Right lobe of liver (tissue), 6 donors: Measurements from ENCODE around the gene ZNF784. TPM values are rescaled to one million over a fixed set of nuclear protein-coding genes. Genes with fewer than 3 reads are reported as not detected.
"Not testable (repeated sequence)": the region's sequence is repeated elsewhere in the genome, so short reads cannot be mapped to it uniquely, and the experiment has no call there.

Experiments
- ATAC-seq, 4 donors: fragments of 200-7000 bp; cut with Tn5 transposase; one replicate each; pipeline ENCODE4 v1.9.1; 2020; ENCODE audit warnings: mild to moderate bottlenecking in 4 of 4, moderate library complexity in 4 of 4
- DNase-seq, 3 donors: peaks; one replicate each; pipeline ENCODE4 v3.0.0-alpha.2; 2020
- H3K27ac ChIP-seq, 3 donors: fragments of 200-600 bp; one replicate each; pipeline ENCODE4 v1.8.0; 2022
- H3K27me3 ChIP-seq, 2 donors: fragments of 200-600 bp; one replicate each; pipeline ENCODE4 v1.8.0; 2022
- H3K36me3 ChIP-seq, 4 donors: fragments of 200-600 bp; sonication (generic) in 1 of 4; one replicate each; pipeline versions ENCODE4 v1.5.1 to v1.8.0; 2017 to 2022; ENCODE audit warnings: control low read depth in 1 of 4
- H3K4me1 ChIP-seq, 4 donors: fragments of 200-600 bp; sonication (generic) in 1 of 4; one replicate each; pipeline versions ENCODE4 v1.5.1 to v1.8.0; 2017 to 2022; ENCODE audit warnings: control low read depth in 1 of 4
- H3K4me3 ChIP-seq, 3 donors: fragments of 200-600 bp; one replicate each; pipeline ENCODE4 v1.8.0; 2022
- H3K9me3 ChIP-seq, 4 donors: fragments of 200-600 bp; sonication (generic) in 1 of 4; one replicate each; pipeline versions ENCODE4 v1.5.1 to v1.8.0; 2017 to 2022; ENCODE audit warnings: control low read depth in 1 of 4
- CTCF ChIP-seq, 4 donors: fragments of 200-600 bp in 3 of 4; fragments of 450-650 bp in 1 of 4; IDR thresholded peaks; one replicate each; pipeline versions ENCODE4 v1.5.1 to v1.8.0; 2016 to 2022; ENCODE audit warnings: antibody characterized with exemption in 4 of 4, mild to moderate bottlenecking in 2 of 4
- POLR2A ChIP-seq: fragments of 450-650 bp; IDR thresholded peaks from one replicate; pipeline ENCODE4 v1.6.1; 2017; ENCODE audit warnings: antibody characterized with exemption, mild to moderate bottlenecking
- WGBS: methylation state at CpG from one replicate; pipeline ENCODE4 v1.1.6; 2018; ENCODE audit warnings: low coverage, low lambda C conversion rate; ENCODE audit not compliant: insufficient coverage; ENCODE audit errors: missing lambda C conversion rate; 5-methylcytosine and 5-hydroxymethylcytosine counted together
- intact Hi-C, 2 donors: fragments of 100-400 bp; cut with DNase I; formaldehyde crosslinking; loops; one replicate each; pipeline versions ENCODE4 v1.11.2 to v1.14.1; 2022
- total RNA-seq, 6 experiments: library from RNA; depleted of rRNA in 2 of 6; stranded (reverse); fragments of >200 nt in 2 of 6; fragmentation: NEBNext Ultra II Directional in 3 of 6; extraction: Animal tissue kit (Norgen Biotek cat#: 25700) in 3 of 6; gene quantifications; one replicate each; pipeline versions ENCODE4 v1.1.0 to v1.2.4, GENCODE V29; 2016 to 2023
- donor health status: DM: no; HTN: yes; CAD: no.
- donor health status: DM: no; HTN: no; CAD: no.
- donor health status: DM: no; HTN: no; CAD: no.
- donor health status: DM: no; HTN: yes; CAD: no.
- donor health status: DM: no; HTN: yes; CAD: no.

Gene ZNF784
- total RNA-seq, 6 experiments from 2014 or later: 2.9 to 5.5 (median 4.1) TPM

- DNase-seq: no peak
Measured at GRCh38 chr19:55578761-55579747, 45.3 kb downstream of the ZNF784 start.

DNA sequence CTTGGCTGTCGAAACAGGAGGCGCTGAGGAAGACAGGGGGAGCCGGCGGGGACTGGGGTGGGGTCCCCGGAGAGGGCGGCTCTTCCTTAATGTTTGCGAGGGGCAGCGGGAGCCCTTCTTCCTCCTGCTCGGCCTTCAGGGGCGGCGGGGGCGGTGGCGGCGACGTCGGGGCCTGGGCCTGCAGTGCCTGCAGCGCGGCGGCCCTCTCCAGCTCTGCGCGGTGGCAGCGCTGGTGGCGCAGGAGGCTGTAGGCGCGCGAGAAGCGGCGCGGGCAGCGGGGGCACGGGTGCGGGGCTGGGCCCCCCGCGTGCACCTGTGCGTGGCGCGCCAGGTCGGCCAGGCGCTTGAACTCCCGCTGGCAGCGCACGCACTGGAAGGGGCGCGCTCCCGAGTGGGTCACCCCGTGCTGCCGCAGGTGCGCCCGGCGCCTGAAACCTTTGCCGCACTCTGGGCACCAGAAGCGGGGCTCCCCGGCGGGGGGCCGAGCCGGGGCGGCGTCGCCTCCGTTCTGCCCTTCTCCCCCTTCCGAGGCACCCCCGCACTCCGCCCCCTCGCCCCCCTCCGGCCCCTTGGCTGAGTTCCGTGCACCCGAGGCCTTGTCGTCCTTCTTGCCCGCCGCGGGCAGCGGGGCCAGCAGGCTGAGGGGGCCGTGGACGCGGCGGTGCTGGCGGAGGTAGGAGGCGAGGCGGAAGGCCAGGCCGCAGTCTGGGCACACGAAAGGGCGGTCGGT lies 46.2 kb downstream of the ZNF784 start:
- TF ChIP-seq POLR2A (no peak), CTCF (IDR thresholded peaks at IDR 0.05) (no peak)
- no peaks in the 10 kb centered on the region for H3K36me3 ChIP-seq
- H3K4me1 ChIP-seq: peaks cover 0 to 18% (median under 1%) of the 10 kb centered on the region in 4 donors
- intact Hi-C loops: no loop called here
- DNase-seq (no peak), ATAC-seq (no peak)
- H3K9me3 ChIP-seq: no peaks in the 10 kb centered on the region
- whole genome bisulfite sequencing: 100% methylated on average over 4 of the region's 83 CpGs
- H3K27ac ChIP-seq: no peak overlapping the region
- no peak overlapping the region for H3K4me3 ChIP-seq
- H3K27me3 ChIP-seq: no peaks in the 10 kb centered on the region

More at GRCh38 chr19:55578761-55579747, 45.3 kb downstream of the ZNF784 start:
- H3K9me3 ChIP-seq: no peaks in the 10 kb centered on the region
- peak overlapping the region in 1 of 3 donors; percentile 74 for H3K4me3 ChIP-seq
- intact Hi-C loops: no loop called here
- no peaks in the 10 kb centered on the region for H3K27me3 ChIP-seq
- no peaks in the 10 kb centered on the region for H3K36me3 ChIP-seq
- ATAC-seq: no peak
- H3K4me1 ChIP-seq: peaks cover 0 to 25% (median 4%) of the 10 kb centered on the region in 4 donors
- WGBS: 85% methylated on average over 2 of the region's 90 CpGs
- TF ChIP-seq CTCF (IDR thresholded peaks at IDR 0.05) (no peak), POLR2A (no peak)
- no peak overlapping the region for H3K27ac ChIP-seq

GRCh38 chr19:55576746-55577145 lies 47.6 kb downstream of the ZNF784 start:
- Histone ChIP-seq H3K27me3 (no peaks in the 10 kb centered on the region), H3K9me3 (no peaks in the 10 kb centered on the region), H3K4me1 (peaks cover 0 to 9% (median 0%) of the 10 kb centered on the region in 4 donors), H3K36me3 (no peaks in the 10 kb centered on the region), H3K27ac (no peak overlapping the region), H3K4me3 (no peak overlapping the region)
- WGBS: 83% methylated on average over 5 of the region's 5 CpGs
- ATAC-seq: no peak
- intact Hi-C loops: no loop called here
- no peak for TF ChIP-seq POLR2A
- no peak for TF ChIP-seq CTCF (IDR thresholded peaks at IDR 0.05)
- DNase-seq: no peak

GRCh38 chr19:55573929-55574328 lies 50.4 kb downstream of the ZNF784 start:
- ATAC-seq, H3K36me3 ChIP-seq, H3K27ac ChIP-seq, H3K27me3 ChIP-seq, DNase-seq, H3K4me1 ChIP-seq, H3K4me3 ChIP-seq, intact Hi-C loops, H3K9me3 ChIP-seq: not testable (repeated sequence)
- 79% methylated on average over 6 of the region's 6 CpGs for WGBS

Other genes with a start within 250 kb of the ZNF784 start
- gene TMEM190, start 247.7 kb downstream of the ZNF784 start, total RNA-seq: not detected
- 10 to 100 TPM; 10.8 to 19.7 (median 14.8) TPM for gene TMEM238, start 240.3 kb downstream of the ZNF784 start, total RNA-seq
- gene RPL28, start 238.6 kb downstream of the ZNF784 start, total RNA-seq: 100 to 1,000 TPM; 305 to 530 (median 455) TPM
- gene UBE2S, start 216.8 kb downstream of the ZNF784 start, total RNA-seq: 10 to 100 TPM in 3 of 6 experiments, 1 to 10 TPM in 3; 4.3 to 16.4 (median 9.1) TPM
- gene SHISA7, start 181.3 kb downstream of the ZNF784 start, total RNA-seq: under 1 TPM in 1 of 6 experiments, not detected in 5; 0.04 TPM
- 100 to 1,000 TPM in 3 of 6 experiments, 10 to 100 TPM in 3; 69.4 to 222 (median 100) TPM for gene ISOC2, start 162.9 kb downstream of the ZNF784 start, total RNA-seq
- not detected for gene C19orf85, start 159.8 kb downstream of the ZNF784 start, total RNA-seq
- 1 to 10 TPM; 3.4 to 9.2 (median 4.4) TPM for gene ZNF628, start 147.9 kb downstream of the ZNF784 start, total RNA-seq
- gene NAT14, start 139.4 kb downstream of the ZNF784 start, total RNA-seq: 1 to 10 TPM; 2.5 to 6.0 (median 3.9) TPM
- gene SSC5D, start 136.1 kb downstream of the ZNF784 start, total RNA-seq: 1 to 10 TPM in 4 of 6 experiments, under 1 TPM in 2; 0.35 to 1.6 (median 1.2) TPM
- gene SBK2, start 87.4 kb downstream of the ZNF784 start, total RNA-seq: not detected
- gene SBK3, start 79.0 kb downstream of the ZNF784 start, total RNA-seq: under 1 TPM in 2 of 6 experiments, not detected in 4; 0.33 to 0.56 TPM
- gene ZNF579, start 43.7 kb downstream of the ZNF784 start, total RNA-seq: 1 to 10 TPM; 1.9 to 4.6 (median 3.6) TPM
- gene FIZ1, start 25.0 kb downstream of the ZNF784 start, total RNA-seq: 10 to 100 TPM in 1 of 6 experiments, 1 to 10 TPM in 5; 3.0 to 13.1 (median 5.1) TPM
- gene ZNF524, start 24.3 kb downstream of the ZNF784 start, total RNA-seq: 10 to 100 TPM in 4 of 6 experiments, 1 to 10 TPM in 2; 8.2 to 21.0 (median 11.3) TPM
- gene ZNF865, start 18.9 kb downstream of the ZNF784 start, total RNA-seq: 1 to 10 TPM; 4.2 to 6.0 (median 4.7) TPM
- gene ZNF580, start 16.4 kb upstream of the ZNF784 start, total RNA-seq: 10 to 100 TPM in 1 of 6 experiments, 1 to 10 TPM in 5; 5.4 to 11.6 (median 6.5) TPM
- 1 to 10 TPM; 2.7 to 7.3 (median 5.1) TPM for gene ZNF581, start 19.1 kb upstream of the ZNF784 start, total RNA-seq
- 10 to 100 TPM in 3 of 6 experiments, 1 to 10 TPM in 3; 6.1 to 19.7 (median 9.8) TPM for gene CCDC106, start 23.6 kb upstream of the ZNF784 start, total RNA-seq
- gene U2AF2, start 30.5 kb upstream of the ZNF784 start, total RNA-seq: 10 to 100 TPM; 55.1 to 75.6 (median 63.5) TPM
- gene EPN1, start 50.7 kb upstream of the ZNF784 start, total RNA-seq: 100 to 1,000 TPM in 5 of 6 experiments, 10 to 100 TPM in 1; 88.9 to 162 (median 107) TPM
- not detected for gene NLRP9, start 113.8 kb upstream of the ZNF784 start, total RNA-seq
- under 1 TPM in 4 of 6 experiments, not detected in 2; 0.31 to 0.99 (median 0.39) TPM for gene RFPL4A, start 134.5 kb upstream of the ZNF784 start, total RNA-seq
- gene RFPL4AL1, start 144.6 kb upstream of the ZNF784 start, total RNA-seq: under 1 TPM in 2 of 6 experiments, not detected in 4; 0.57 to 0.79 TPM
- under 1 TPM; 0.22 to 0.92 (median 0.25) TPM for gene NLRP11, start 207.4 kb upstream of the ZNF784 start, total RNA-seq
- not detected for gene NLRP4, start 212.0 kb upstream of the ZNF784 start, total RNA-seq